IPS DF 4.7 (cell line): ENCODE data around the gene NSA2.
"Not testable (repeated sequence)": the region's sequence is repeated elsewhere in the genome, so short reads cannot be mapped to it uniquely, and the experiment has no call there.

Experiments
- DNase-seq: peaks from one replicate; pipeline ENCODE4 v3.0.0-alpha.2; 2013; ENCODE audit warnings: low spot score; ENCODE audit errors: extremely low read depth

NSA2 gene

GRCh38 chr5:74766849-74767578 is at the start of gene NSA2, which contains the start of gene GFM2:
Gene NSA2, plus strand, starts transcription at chr5:74767249. Its CDS starts 112 bp downstream, at chr5:74767361.
Gene GFM2, minus strand, starts transcription at chr5:74767117. Its CDS starts 3,375 bp downstream, at chr5:74763742.
- peak; percentile 86 for DNase-seq

GRCh38 chr5:74717596-74717995 is 49.5 kb upstream of the NSA2 start:
- no peak for DNase-seq

GRCh38 chr5:74722271-74722670 is 44.8 kb upstream of the NSA2 start:
- no peak for DNase-seq

GRCh38 chr5:74725331-74725730 is 41.7 kb upstream of the NSA2 start:
- no peak for DNase-seq

GRCh38 chr5:74736759-74737158 is 30.3 kb upstream of the NSA2 start:
- DNase-seq: no peak

- no peak for DNase-seq
Observed at GRCh38 chr5:74738406-74738805, 28.6 kb upstream of the NSA2 start.

GRCh38 chr5:74748742-74749141 is 18.3 kb upstream of the NSA2 start:
- not testable (repeated sequence) for DNase-seq

GRCh38 chr5:74761241-74761640 is 5.8 kb upstream of the NSA2 start:
- DNase-seq: no peak

GRCh38 chr5:74762599-74762998 is 4.5 kb upstream of the NSA2 start:
- DNase-seq: no peak

- no peak for DNase-seq
Observed at GRCh38 chr5:74763504-74763903, 3.5 kb upstream of the NSA2 start.

- no peak for DNase-seq
Observed at GRCh38 chr5:74765201-74765600, 1.8 kb upstream of the NSA2 start.

- no peak for DNase-seq
Observed at GRCh38 chr5:74765929-74766328, 1.1 kb upstream of the NSA2 start.

GRCh38 chr5:74766418-74766848 is 616 bp upstream of the NSA2 start:
- DNase-seq: no peak

- DNase-seq: no peak
Observed at GRCh38 chr5:74767579-74767913, 497 bp downstream of the NSA2 start.

GRCh38 chr5:74772359-74772758 is 5.3 kb downstream of the NSA2 start:
- no peak for DNase-seq

- no peak for DNase-seq
Observed at GRCh38 chr5:74778609-74779008, 11.6 kb downstream of the NSA2 start.

- no peak for DNase-seq
Observed at GRCh38 chr5:74786851-74787250, 19.8 kb downstream of the NSA2 start.

- no peak for DNase-seq
Observed at GRCh38 chr5:74787424-74787823, 20.4 kb downstream of the NSA2 start.

GRCh38 chr5:74791669-74792068 is 24.6 kb downstream of the NSA2 start:
- not testable (repeated sequence) for DNase-seq

GRCh38 chr5:74798977-74799911 is 32.2 kb downstream of the NSA2 start:
- DNase-seq: no peak

- no peak for DNase-seq
Observed at GRCh38 chr5:74801197-74801596, 34.1 kb downstream of the NSA2 start.

- DNase-seq: no peak
Observed at GRCh38 chr5:74801941-74802340, 34.9 kb downstream of the NSA2 start.
